ENCODE measurements around the gene TMEM252.
A peak's percentile ranks its signal among the peaks of the same experiment; 100 is the strongest.

TMEM252 gene

DNA sequence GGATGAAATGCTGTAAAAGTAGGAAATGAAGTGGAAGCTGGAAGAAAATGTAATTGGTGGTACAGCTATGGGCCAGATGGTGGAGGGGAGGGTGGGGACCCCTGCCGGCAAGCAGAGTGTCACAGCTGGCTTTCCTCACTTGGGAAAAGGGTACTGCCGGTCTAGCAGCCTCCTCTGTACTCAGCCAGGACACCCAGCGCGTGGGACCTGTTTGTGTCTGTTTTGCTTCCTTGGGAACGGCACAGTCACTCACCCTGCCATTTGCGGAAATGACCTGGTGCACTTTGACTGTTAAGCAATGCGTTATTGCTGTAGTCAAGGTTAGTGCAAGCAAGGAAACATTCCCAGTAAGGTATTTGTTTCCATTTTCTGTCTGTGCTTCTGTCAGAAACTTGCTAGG lies 10.1 kb downstream of the TMEM252 start:
- no peaks in the 10 kb centered on the region for H3K9me3 ChIP-seq (replicated peaks in 1 of 11)
- H3K27ac ChIP-seq = no peak overlapping the region
- H4K20me1 ChIP-seq = no peaks in the 10 kb centered on the region
- no peak overlapping the region for H3K4me2 ChIP-seq
- H3K4me3 ChIP-seq = no peak overlapping the region
- H3K9ac ChIP-seq = no peak overlapping the region
- H3K36me3 ChIP-seq = no peaks in the 10 kb centered on the region
- H3K27me3 ChIP-seq = no peaks in the 10 kb centered on the region
- peaks cover 0 to 12% (median 5%) of the 10 kb centered on the region in 10 experiments; a peak in 8 of 20 replicates for H3K4me1 ChIP-seq
- TF ChIP-seq Cebpa-rat (IDR thresholded peaks at IDR 0.05) = no peak

DNA sequence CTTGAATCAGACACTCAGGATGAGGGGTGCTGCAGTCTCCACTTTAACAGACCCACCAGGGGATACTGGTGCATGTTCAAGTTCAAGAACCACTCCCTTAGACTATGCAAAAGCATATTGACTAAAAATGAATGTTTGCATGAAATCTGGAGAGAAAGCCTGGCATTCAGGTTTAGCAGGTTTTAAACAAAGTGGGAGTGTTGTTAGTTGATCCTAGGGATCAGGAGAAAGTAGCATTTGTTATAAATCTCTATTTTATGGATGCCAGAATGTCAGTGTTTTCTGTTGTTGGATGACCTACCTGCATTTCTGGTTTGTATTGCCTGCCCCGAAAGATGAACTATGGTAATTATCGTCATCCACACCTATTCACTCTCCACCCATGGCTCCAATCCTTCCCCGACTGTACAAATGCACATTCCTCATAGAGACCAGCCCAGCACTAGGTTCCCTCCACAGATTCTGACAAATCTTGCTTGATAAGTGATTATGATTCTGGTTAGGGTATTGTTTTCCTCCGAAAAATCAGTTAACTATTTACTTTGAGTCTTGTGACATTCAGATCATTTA lies 17.2 kb downstream of the TMEM252 start:
- peaks cover 0 to 12% (median 0%) of the 10 kb centered on the region in 10 experiments; a peak in 7 of 20 replicates for H3K4me1 ChIP-seq
- H3K9me3 ChIP-seq (replicated peaks in 1 of 11) = peaks cover 0 to 5% (median 5%) of the 10 kb centered on the region in 11 experiments; a peak in 20 of 22 replicates
- no peak overlapping the region for H3K4me2 ChIP-seq
- no peak overlapping the region for H3K27ac ChIP-seq
- H3K4me3 ChIP-seq = no peak overlapping the region
- no peak overlapping the region for H3K9ac ChIP-seq
- TF ChIP-seq Cebpa-rat (IDR thresholded peaks at IDR 0.05) = no peak
- no peaks in the 10 kb centered on the region for H3K36me3 ChIP-seq
- H4K20me1 ChIP-seq = no peaks in the 10 kb centered on the region
- H3K27me3 ChIP-seq = no peaks in the 10 kb centered on the region

DNA sequence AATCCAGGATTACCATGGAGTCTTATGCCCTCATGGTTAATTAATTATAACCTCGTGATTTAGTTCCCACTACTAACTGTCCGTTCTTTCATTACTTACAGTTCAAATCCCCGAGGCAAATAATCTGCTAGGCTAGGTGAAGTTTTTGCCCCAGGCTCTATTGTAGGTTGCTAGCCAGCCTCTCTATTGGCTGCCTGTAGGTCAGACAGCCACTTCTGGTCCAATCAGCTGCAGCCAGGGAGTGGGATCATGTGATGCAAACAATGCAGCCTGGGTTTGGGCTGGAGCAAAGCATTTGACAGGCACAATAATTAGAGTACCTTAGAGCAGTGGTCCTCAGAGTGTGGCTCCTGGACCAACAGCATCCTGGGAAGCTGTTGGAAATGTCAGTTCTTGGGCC lies 17.7 kb downstream of the TMEM252 start:
- Histone ChIP-seq H4K20me1 (no peaks in the 10 kb centered on the region), H3K27me3 (no peaks in the 10 kb centered on the region), H3K9me3 (replicated peaks in 1 of 11) (peaks cover 3 to 10% (median 9%) of the 10 kb centered on the region in 11 experiments), H3K36me3 (no peaks in the 10 kb centered on the region), H3K4me1 (peaks cover 0 to 12% (median 0%) of the 10 kb centered on the region in 10 experiments; a peak in 7 of 20 replicates), H3K4me3 (no peak overlapping the region), H3K9ac (no peak overlapping the region), H3K4me2 (peak overlapping the region in 1 of 11 experiments; percentile 48; a peak in 2 of 22 replicates), H3K27ac (peak overlapping the region in 2 of 11 experiments; percentile 47 to 55; a peak in 1 of 22 replicates)
- TF ChIP-seq Cebpa-rat (IDR thresholded peaks at IDR 0.05) = no peak

DNA sequence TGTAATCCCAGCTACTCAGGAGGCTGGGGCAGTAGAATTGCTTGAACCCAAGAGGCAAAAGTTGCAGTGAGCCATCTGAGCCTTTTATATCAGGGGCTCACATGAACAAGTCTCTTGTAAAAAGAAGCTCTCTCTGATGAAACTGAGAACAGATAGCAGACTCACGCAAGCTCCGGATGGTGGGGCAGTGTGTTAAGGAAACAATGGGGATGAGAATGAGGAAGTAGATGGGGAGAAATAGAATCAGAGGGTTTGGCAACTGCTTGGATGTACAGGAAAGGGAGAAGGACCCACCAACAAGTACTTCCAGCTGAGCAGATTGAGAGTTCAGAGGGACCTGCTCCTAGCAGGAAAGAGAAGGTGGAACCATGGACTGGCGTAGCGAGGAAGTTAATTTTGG lies 18.6 kb downstream of the TMEM252 start:
- Histone ChIP-seq H4K20me1 (no peaks in the 10 kb centered on the region), H3K9ac (0 out of 22 replicates have a peak overlapping the region, but pooled peaks of 1 of the 11 experiments have one; percentile 15), H3K4me1 (peaks cover 0 to 12% (median 0%) of the 10 kb centered on the region in 10 experiments; a peak in 7 of 20 replicates), H3K27me3 (no peaks in the 10 kb centered on the region), H3K36me3 (no peaks in the 10 kb centered on the region), H3K27ac (peak overlapping the region in 4 of 11 experiments; percentile 18 to 55 (median 36); a peak in 5 of 22 replicates), H3K4me3 (no peak overlapping the region), H3K4me2 (peak overlapping the region in 6 of 11 experiments; percentile 7 to 48 (median 17); a peak in 10 of 22 replicates), H3K9me3 (replicated peaks in 1 of 11) (peaks cover 11 to 18% (median 17%) of the 10 kb centered on the region in 11 experiments)
- no peak for TF ChIP-seq Cebpa-rat (IDR thresholded peaks at IDR 0.05)

DNA sequence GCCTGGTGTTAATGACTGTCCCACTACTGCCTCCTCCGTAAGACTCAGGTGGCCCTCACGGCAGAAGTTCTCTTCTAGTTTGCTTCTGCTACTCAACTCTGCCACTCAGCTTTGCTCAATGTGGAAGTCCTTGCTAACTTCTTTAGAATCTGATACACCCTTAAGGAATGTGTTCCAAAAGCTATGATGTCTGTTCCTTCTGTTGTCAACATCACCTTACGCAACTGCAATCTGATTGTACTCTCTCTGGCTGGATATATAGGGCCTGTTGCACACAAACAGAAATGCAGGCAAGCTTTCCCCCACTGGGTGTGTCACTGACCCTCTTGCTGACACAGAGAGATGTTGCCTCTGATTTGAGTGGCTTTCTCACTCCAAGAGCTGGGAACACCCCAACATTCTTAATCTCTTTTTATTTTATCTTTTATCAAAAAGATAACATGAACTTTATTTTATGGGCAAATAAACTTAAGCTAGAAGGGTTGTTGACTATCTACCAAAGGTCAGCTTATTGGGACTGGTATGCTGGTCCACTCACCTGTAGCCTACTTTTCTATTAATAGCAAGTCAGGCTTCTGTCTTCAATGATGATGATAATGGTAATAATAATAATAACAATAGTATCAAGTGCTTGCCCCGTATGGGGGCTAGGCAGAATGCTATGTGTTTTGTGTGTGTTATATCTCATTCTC lies 25.2 kb downstream of the TMEM252 start:
- H3K4me3 ChIP-seq = no peak overlapping the region
- H3K27ac ChIP-seq = no peak overlapping the region
- H3K36me3 ChIP-seq = no peaks in the 10 kb centered on the region
- H3K27me3 ChIP-seq = no peaks in the 10 kb centered on the region
- peaks cover 0 to 8% (median 0%) of the 10 kb centered on the region in 10 experiments; a peak in 2 of 20 replicates for H3K4me1 ChIP-seq
- peaks cover 15 to 26% (median 20%) of the 10 kb centered on the region in 11 experiments for H3K9me3 ChIP-seq (replicated peaks in 1 of 11)
- no peak overlapping the region for H3K9ac ChIP-seq
- TF ChIP-seq Cebpa-rat (IDR thresholded peaks at IDR 0.05) = peak in 1 of 11 experiments; percentile 24; a peak in 1 of 22 replicates
- no peaks in the 10 kb centered on the region for H4K20me1 ChIP-seq
- H3K4me2 ChIP-seq = peak overlapping the region in 1 of 11 experiments; percentile 7; a peak in 1 of 22 replicates

DNA sequence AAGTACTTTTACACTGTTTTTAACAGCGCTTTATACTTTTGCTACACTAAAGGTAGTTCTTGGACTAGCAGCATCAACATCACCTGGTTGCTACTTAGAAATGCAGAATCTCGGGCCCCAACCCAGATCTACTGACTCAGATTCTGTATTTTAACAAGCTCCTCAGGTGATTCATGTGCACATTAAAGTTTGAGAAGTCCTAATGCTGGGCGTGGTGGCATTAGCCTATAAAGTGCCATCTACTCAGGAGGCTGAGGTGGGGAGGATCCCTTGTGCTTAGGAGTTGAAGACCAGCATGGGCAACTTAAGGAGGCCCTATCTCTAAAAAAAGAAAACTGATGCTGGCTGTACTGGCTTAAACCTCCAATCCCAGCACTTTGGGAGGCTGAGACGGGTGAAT lies 26.7 kb downstream of the TMEM252 start:
- Histone ChIP-seq H3K4me2 (no peak overlapping the region), H3K4me3 (no peak overlapping the region), H3K4me1 (peaks cover 0 to 8% (median 0%) of the 10 kb centered on the region in 10 experiments; a peak in 2 of 20 replicates), H3K27me3 (no peaks in the 10 kb centered on the region), H4K20me1 (no peaks in the 10 kb centered on the region), H3K9ac (no peak overlapping the region), H3K27ac (no peak overlapping the region), H3K9me3 (replicated peaks in 1 of 11) (peaks cover 15 to 26% (median 20%) of the 10 kb centered on the region in 11 experiments), H3K36me3 (no peaks in the 10 kb centered on the region)
- TF ChIP-seq Cebpa-rat (IDR thresholded peaks at IDR 0.05) = no peak

DNA sequence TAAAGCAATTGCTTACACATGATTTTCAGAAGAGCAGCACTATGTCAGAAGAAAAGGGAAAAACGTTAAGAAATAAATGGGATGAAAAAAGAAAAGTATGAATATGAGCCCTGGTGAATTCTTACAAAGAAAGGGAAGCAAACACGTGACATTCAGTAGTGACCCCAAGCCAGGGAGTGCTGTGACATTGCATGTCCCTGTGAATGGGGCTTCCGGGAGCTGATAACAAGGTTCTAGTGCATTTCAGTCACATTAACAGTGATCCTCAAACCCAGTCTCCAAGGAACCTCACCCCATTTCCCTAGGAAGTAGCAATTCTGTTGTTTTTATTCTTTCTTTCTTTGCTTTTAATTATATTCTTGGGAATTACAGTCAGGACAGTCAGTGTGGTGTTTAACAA lies 27.3 kb downstream of the TMEM252 start:
- no peak for TF ChIP-seq Cebpa-rat (IDR thresholded peaks at IDR 0.05)
- Histone ChIP-seq H3K27me3 (no peaks in the 10 kb centered on the region), H3K4me3 (no peak overlapping the region), H3K27ac (no peak overlapping the region), H3K36me3 (no peaks in the 10 kb centered on the region), H3K9ac (no peak overlapping the region), H4K20me1 (no peaks in the 10 kb centered on the region), H3K4me2 (no peak overlapping the region), H3K9me3 (replicated peaks in 1 of 11) (peaks cover 9 to 24% (median 15%) of the 10 kb centered on the region in 11 experiments), H3K4me1 (peaks cover 0 to 8% (median 0%) of the 10 kb centered on the region in 10 experiments; a peak in 2 of 20 replicates)

DNA sequence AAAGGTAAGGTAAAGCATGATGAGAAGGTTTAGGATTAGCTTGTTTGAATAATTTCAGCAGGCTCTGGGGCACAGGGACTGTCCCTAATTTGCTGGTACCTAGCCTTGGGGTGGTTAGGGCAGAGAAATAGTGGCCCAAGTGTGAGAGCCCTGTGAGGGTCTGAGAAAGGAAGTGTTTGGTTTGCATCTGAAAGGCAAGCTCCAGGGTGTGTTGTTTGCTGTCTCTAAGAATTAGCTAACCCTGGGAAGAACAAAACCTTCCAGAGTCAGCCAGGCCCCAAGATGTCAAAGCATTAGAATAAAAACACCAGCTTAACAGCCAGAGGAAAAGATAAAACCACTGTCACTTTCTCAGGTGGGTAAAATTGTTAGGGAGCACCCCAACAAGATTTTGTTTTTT lies 31.0 kb downstream of the TMEM252 start:
- no peaks in the 10 kb centered on the region for H3K36me3 ChIP-seq
- H4K20me1 ChIP-seq = no peaks in the 10 kb centered on the region
- H3K27me3 ChIP-seq = no peaks in the 10 kb centered on the region
- no peak overlapping the region for H3K27ac ChIP-seq
- peaks cover 0 to 10% (median 0%) of the 10 kb centered on the region in 10 experiments; a peak in 1 of 20 replicates for H3K4me1 ChIP-seq
- no peak overlapping the region for H3K9ac ChIP-seq
- H3K9me3 ChIP-seq (replicated peaks in 1 of 11) = peaks cover 0 to 7% (median 0%) of the 10 kb centered on the region in 11 experiments; a peak in 2 of 22 replicates
- TF ChIP-seq Cebpa-rat (IDR thresholded peaks at IDR 0.05) = no peak
- no peak overlapping the region for H3K4me3 ChIP-seq
- H3K4me2 ChIP-seq = no peak overlapping the region

DNA sequence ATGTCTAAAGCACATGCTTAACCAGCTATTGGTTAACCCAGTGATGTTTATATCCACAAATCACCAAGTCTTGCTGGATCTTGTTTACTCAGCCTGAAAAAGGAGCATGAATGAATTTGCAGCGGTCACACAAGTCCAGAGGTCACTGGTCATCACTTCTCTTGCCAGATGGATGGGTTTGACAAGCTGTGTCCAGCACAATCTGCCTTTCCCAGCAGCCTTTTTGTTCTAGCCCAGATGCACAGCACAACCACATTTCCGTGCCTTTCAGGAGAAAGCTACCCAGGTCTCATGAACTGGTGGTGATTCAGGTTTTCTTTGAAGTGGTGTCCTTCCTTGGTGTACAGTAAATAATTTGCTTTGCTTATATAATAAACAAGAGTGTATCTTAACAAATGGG lies 32.1 kb downstream of the TMEM252 start:
- no peak overlapping the region for H3K27ac ChIP-seq
- H3K4me3 ChIP-seq = no peak overlapping the region
- no peak overlapping the region for H3K4me2 ChIP-seq
- H3K9me3 ChIP-seq (replicated peaks in 1 of 11) = peaks cover 0 to 7% (median 0%) of the 10 kb centered on the region in 11 experiments; a peak in 2 of 22 replicates
- H4K20me1 ChIP-seq = no peaks in the 10 kb centered on the region
- no peaks in the 10 kb centered on the region for H3K27me3 ChIP-seq
- no peaks in the 10 kb centered on the region for H3K36me3 ChIP-seq
- TF ChIP-seq Cebpa-rat (IDR thresholded peaks at IDR 0.05) = no peak
- no peak overlapping the region for H3K9ac ChIP-seq
- H3K4me1 ChIP-seq = peaks cover 0 to 10% (median 0%) of the 10 kb centered on the region in 10 experiments; a peak in 1 of 20 replicates
